Activated CD4-positive, alpha-beta T cell treated with anti-CD3 and anti-CD28 coated beads, Interleukin-2, amount 50 U/mL, for 1 hour (primary cell): Measurements from ENCODE around the gene PTPA.
A peak's percentile ranks its signal among the peaks of the same experiment; 100 is the strongest.
"Not testable (repeated sequence)": the region's sequence is repeated elsewhere in the genome, so short reads cannot be mapped to it uniquely, and the experiment has no call there.

Source experiments
- DNase-seq: peaks from one replicate; pipeline ENCODE4 v3.0.0-alpha.2; 2020

The PTPA gene

GRCh38 chr9:129161534-129161837 lies 50.3 kb downstream of the PTPA start:
- DNase-seq: no peak

GRCh38 chr9:129162497-129163197 lies 51.4 kb downstream of the PTPA start:
- no peak for DNase-seq

GRCh38 chr9:129163198-129163670 lies 52.0 kb downstream of the PTPA start:
- DNase-seq: not testable (repeated sequence)

- DNase-seq: no peak
Observed at GRCh38 chr9:129163753-129164152, 52.5 kb downstream of the PTPA start.

- no peak for DNase-seq
Observed at GRCh38 chr9:129164246-129164930, 53.2 kb downstream of the PTPA start.

GRCh38 chr9:129165198-129165597 lies 54.0 kb downstream of the PTPA start:
- no peak for DNase-seq

GRCh38 chr9:129166623-129167557 lies 55.7 kb downstream of the PTPA start:
- DNase-seq: no peak

GRCh38 chr9:129170229-129170628 lies 59.0 kb downstream of the PTPA start:
- no peak for DNase-seq

GRCh38 chr9:129171993-129172751 lies 61.0 kb downstream of the PTPA start:
- no peak for DNase-seq

- DNase-seq: no peak
Observed at GRCh38 chr9:129172816-129173215, 61.6 kb downstream of the PTPA start.

- no peak for DNase-seq
Observed at GRCh38 chr9:129173296-129174101, 62.3 kb downstream of the PTPA start.

- peak; percentile 82 for DNase-seq
Observed at GRCh38 chr9:129174102-129174723, 63.0 kb downstream of the PTPA start.

GRCh38 chr9:129174724-129175514 lies 63.7 kb downstream of the PTPA start:
- peak; percentile 13 for DNase-seq

- no peak for DNase-seq
Observed at GRCh38 chr9:129175515-129175824, 64.3 kb downstream of the PTPA start.

GRCh38 chr9:129175825-129176633 lies 64.8 kb downstream of the PTPA start:
- DNase-seq: peak; percentile 29

GRCh38 chr9:129176701-129177442 lies 65.7 kb downstream of the PTPA start:
- no peak for DNase-seq

GRCh38 chr9:129177443-129177790 lies 66.2 kb downstream of the PTPA start:
- DNase-seq: no peak

GRCh38 chr9:129177791-129178567 lies 66.8 kb downstream of the PTPA start, which contains the start of gene IER5L:
IER5L (minus strand) TSS chr9:129178261; CDS start chr9:129178052, 209 bp downstream.
- peak; percentile 93 for DNase-seq
